ENCODE results near the gene CCDC3. TPM values are rescaled to one million over a fixed set of nuclear protein-coding genes. Genes with fewer than 3 reads are reported as not detected.
"Not testable (repeated sequence)": the region's sequence is repeated elsewhere in the genome, so short reads cannot be mapped to it uniquely, and the experiment has no call there.

CCDC3 gene
- total RNA-seq, 2 experiments from 2014 or later: not detected

DNA sequence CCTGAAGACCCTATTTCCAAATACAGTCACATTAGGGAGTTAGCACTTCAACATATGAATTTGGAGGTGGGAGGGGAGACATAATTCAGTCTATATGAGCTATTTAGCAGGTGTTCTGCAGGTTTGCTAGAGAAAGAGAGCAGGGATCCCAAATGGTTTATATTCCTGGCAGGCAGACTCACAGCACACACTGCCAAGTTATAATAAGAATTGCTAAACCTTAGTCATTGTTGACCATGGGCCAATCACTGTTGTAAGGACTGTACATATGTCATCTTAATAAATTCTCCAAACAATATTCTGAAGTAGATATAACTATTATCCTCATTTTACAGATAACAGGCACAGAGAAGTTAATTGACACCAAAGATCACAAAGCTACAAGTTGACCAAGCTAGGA lies 1.5 kb upstream of the CCDC3 start:
- CTCF ChIA-PET: no interaction called here
- POLR2A ChIA-PET: no interaction called here

- ChIA-PET POLR2A (no interaction called here), CTCF (no interaction called here)
These were observed 337 bp upstream of the CCDC3 start for GRCh38 chr10:13001887-13002212.

DNA sequence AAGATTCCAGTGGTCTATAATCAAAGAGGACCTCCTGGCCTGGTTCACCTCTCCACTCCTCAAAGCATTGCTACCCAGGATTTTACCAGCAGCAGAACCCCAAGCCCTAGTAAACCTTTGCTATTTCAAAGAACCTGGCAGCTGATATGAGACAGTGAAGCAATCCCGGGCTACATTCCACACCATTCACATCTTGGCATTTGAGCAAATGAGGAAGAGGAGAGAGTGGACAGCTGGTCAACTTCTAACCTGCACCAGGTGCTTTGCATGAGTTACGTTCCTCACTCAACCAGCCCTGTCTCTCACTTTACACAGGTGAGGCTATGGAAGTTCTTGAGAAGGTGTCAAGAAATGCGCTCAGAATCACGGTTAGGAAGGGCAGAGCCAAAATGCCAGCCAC lies 1.1 kb downstream of the CCDC3 start:
- ChIA-PET CTCF (no interaction called here), POLR2A (no interaction called here)

DNA sequence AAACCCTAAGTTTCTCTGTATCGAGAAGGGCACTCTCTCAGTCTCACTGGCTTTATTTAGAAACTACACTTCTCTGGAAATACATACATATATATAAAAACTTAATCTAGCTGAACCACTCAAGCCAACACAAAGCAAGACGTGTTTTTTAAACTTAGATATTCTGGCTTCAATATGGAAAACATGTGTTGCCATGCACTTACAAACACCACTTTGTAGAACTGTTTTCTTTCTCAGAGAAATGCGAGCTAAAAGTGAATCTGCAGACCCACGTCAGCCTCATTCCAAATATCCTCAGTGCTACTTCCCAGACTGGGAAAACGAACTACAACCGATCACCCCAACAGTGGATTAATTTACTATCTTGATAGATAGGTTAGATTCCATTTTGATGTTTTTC lies 1.7 kb downstream of the CCDC3 start:
- ChIA-PET CTCF (no interaction called here), POLR2A (no interaction called here)

- CTCF ChIA-PET: no interaction called here
These were observed 6.1 kb downstream of the CCDC3 start for GRCh38 chr10:12995425-12995861.

DNA sequence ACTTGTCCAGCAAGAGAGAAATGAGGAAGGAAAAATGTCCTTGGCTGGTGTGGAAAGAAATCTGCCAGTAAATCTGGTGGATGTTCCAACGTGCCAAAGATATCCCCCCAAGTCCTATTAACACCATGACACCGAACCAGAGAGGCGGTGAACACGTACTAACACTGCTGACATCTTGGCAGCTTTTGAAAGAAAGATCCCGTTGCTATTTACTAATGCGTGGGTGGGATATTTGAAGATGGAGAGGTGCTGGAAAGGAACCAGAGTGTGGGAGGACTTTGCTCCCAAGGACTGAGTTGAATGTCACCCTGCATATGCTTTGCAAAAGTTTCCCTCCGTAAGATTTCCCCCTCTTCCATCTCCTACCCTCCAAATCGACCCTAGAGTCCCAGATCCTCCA lies 7.9 kb downstream of the CCDC3 start:
- ChIA-PET POLR2A (no interaction called here), CTCF (no interaction called here)

More at GRCh38 chr10:12995425-12995861, 6.1 kb downstream of the CCDC3 start:
- POLR2A ChIA-PET: no interaction called here

DNA sequence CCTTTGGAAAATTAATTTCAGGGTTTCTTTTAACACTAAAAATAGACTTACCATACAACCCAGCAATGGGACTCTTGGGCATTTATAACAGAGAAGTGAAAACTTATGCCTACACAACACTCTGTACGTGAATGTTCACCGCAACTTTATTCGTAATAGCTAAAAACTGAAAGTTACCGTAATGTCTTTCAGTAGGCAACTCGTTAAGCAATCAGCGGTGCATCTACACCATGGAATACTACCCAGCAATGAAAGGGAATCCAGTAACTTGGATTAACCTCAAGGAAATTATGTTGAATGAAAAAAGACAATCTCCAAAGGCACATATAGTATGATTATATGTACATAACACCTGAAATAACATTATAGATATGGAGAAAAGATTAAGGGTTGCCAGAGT lies 16.2 kb downstream of the CCDC3 start:
- ChIA-PET CTCF (no interaction called here), POLR2A (no interaction called here)

DNA sequence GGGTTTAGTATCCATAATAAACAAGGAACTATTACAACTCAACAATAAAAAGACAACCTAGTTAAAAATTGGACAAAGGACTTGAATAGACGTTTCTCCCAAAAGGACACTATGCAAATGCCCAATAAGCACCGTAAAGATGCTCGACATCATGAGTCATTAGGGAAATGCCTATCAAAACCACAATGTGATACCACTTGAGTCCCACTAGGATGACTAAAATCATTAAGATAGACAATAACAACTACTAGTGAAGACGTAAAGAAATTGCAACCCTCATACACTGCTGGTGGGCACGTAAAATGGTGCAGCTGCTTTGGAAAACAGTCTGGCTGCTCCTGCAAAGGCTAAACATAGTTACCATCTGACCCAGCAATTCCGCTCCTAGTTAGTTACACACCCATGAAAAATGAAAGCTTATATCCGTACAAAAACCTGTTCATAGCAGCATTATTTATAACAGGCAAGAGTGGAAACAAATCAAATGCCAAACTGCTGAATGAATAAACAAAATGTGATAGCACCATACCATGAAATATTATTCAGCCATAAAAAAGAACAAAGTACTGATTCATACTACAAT lies 17.3 kb downstream of the CCDC3 start:
- ChIA-PET POLR2A (no interaction called here), CTCF (no interaction called here)

DNA sequence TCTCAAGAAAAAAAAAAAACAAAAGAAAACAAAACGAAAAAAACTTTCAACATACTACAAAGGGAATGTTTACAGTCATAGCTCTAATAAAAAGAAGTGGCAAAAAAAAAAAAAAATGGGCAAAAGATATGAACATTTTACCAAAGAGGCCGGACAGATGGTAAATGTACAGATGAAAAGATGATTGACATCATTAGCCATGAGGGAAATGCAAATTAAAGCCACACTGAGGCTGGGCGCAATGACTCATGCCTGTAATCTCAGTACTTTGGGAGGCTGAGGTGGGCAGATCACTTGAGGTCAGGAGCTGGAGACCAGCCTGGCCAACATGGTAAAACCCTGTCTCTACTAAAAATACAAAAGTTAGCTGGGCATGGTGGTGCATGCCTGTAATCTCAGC lies 17.9 kb downstream of the CCDC3 start:
- CTCF ChIA-PET, POLR2A ChIA-PET: not testable (repeated sequence)

- CTCF ChIA-PET: interaction anchor here (0.6 to 1.1 kb wide), 2 partner anchors 17 to 149 kb away, joined by 3 to 6 read pairs; no protein-coding TSS in a partner anchor
- POLR2A ChIA-PET: no interaction called here
These were observed 19.9 kb downstream of the CCDC3 start for GRCh38 chr10:12981570-12981969.

DNA sequence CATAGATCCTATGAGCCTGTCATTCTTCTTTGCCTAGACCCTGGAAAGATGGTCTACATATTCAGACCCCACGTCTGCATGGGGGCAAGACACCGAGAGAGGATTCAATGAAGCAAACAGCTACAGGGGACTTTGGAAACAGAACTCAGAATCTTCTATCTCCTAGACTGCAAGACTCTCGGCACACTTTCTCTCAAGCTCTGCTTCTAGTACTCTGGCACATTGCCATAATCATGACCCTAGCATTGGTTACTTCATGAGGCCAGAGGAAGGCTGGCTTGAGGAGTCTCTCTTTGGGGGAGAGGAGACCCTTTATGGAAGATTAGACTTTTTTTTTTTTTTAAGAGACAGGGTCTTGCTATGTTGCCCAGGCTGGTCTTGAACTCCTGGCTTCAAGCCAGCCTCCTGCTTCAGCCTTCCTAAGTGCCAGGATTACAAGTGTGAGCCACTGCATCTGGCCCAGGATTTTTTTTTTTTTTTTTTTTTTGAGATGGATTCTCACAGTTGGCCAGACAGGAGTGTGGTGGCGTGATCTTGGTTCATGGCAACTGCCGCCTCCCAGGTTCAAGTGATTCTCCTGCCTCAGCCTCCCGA lies 20.7 kb downstream of the CCDC3 start:
- POLR2A ChIA-PET: no interaction called here
- CTCF ChIA-PET: interaction anchor here (0.6 kb wide), 1 partner anchor 149 kb away, joined by 3 read pairs; no protein-coding TSS in a partner anchor

- CTCF ChIA-PET: interaction anchor here (0.8 kb wide), 1 partner anchor 95 kb away, joined by 4 read pairs; no protein-coding TSS in a partner anchor
- POLR2A ChIA-PET: no interaction called here
These were observed 21.3 kb downstream of the CCDC3 start for GRCh38 chr10:12980102-12980661.

GRCh38 chr10:12978891-12979290 lies 22.6 kb downstream of the CCDC3 start:
- POLR2A ChIA-PET: no interaction called here
- CTCF ChIA-PET: no interaction called here

DNA sequence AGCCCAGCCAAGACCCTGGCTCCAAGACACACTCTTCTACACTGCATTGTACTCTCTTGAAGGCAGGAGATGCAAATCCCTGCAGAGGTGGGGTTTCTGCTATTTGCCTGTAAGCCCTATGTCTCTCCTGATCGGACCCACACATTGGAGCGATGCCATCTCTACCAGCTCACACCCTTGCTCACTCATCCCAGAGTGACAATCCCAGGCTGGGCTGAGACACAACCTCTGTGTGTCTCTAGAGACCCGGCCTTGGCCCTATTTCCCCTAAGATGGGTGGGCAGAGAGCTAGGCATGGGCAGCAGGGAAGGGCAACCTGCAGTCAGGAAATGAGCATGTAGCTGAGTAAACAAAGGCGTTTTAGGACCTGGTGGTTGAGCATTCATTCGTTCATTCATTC lies 25.6 kb downstream of the CCDC3 start:
- ChIA-PET POLR2A (no interaction called here), CTCF (no interaction called here)

- ChIA-PET POLR2A (no interaction called here), CTCF (no interaction called here)
These were observed 26.2 kb downstream of the CCDC3 start for GRCh38 chr10:12975266-12975665.

- ChIA-PET POLR2A (no interaction called here), CTCF (no interaction called here)
These were observed 26.9 kb downstream of the CCDC3 start for GRCh38 chr10:12974491-12975199.

DNA sequence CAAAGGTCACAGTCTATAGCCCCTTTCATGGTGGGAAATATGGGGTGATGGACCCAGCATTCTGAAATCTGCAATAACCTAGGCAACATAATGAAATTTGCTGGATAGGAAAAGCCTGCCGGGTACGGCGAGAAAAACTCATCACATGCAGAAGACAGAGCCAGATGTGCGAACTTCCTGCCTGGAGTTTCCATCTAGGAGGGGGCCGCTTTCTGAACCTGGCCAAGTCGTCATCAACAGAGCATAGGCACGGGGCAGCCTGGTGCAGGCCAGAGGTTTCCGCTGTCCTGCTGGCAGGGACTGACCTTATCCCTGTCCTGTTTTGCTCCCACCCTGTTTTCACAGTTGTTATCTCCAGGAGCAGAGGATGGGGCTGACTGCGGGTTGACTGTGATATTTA lies 27.4 kb downstream of the CCDC3 start:
- ChIA-PET POLR2A (no interaction called here), CTCF (no interaction called here)

GRCh38 chr10:12973149-12973718 lies 28.3 kb downstream of the CCDC3 start:
- CTCF ChIA-PET: no interaction called here
- POLR2A ChIA-PET: no interaction called here

DNA sequence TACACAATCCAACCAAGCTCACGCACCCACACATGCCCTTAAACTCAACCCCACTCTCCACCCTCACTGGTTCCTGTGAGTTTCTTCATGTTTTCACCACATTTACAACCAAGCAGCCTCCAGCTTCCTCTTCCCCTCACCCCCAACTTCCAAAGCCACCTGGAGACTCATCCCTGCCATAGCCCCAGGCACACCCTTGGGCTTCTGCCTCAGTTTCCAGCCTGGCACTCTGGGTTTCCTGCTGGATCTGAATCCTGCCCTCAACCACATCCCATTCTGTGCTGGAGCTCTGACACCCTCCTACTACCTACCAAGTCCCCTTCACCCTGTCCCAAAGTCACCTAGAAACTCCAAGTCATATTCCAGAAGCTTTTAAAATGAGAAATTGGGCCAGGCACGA lies 29.4 kb downstream of the CCDC3 start:
- ChIA-PET POLR2A (no interaction called here), CTCF (no interaction called here)

DNA sequence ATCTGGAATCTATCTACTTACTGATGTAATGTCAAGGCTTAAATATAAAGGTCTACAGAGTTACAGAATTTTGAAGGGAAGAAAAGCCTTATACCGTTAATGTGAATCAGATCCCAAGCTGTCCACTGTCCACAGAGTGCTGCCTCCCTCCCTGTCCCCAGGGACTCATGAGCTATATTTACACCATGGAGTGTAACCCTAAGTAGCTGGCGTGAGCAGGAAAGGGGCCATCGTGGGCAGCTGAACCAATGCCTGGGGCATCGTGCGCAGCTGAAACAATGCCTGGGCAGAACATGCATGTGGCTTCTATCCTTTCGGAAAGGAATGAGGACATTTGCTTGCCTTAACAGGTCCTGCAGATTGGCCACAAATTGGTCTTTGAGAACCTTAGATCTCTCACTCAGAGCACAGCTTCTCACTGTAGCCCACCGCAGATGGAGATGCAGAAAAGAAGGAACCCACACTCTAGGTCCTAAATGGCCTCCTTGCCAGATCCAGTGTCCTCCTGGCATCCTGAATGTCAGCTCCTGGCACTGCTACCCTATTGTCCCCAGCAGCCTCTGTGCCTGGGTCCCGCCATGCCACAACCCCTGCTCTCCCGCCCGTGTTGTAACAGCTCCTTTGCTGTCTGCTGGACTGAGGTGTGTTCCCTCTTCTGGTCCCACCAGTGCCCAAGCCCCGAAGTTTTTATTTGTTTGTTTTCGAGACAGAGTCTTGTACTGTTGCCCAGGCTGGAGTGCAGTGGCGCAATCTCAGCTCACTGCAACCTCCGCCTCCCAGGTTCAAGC lies 30.3 kb downstream of the CCDC3 start:
- ChIA-PET CTCF (no interaction called here), POLR2A (no interaction called here)

Measured in activated CD8-positive, alpha-beta memory T cell treated with anti-CD3 and anti-CD28 coated beads for 36 hours (primary cell).